NCI-H446 (cell line): Measurements from ENCODE around the gene CHRDL1.

Source experiments
- DNase-seq, 2 experiments: peaks; one replicate each; lab custom pipeline; 2025; lab: John Stamatoyannopoulos, UW

CHRDL1 gene

DNA sequence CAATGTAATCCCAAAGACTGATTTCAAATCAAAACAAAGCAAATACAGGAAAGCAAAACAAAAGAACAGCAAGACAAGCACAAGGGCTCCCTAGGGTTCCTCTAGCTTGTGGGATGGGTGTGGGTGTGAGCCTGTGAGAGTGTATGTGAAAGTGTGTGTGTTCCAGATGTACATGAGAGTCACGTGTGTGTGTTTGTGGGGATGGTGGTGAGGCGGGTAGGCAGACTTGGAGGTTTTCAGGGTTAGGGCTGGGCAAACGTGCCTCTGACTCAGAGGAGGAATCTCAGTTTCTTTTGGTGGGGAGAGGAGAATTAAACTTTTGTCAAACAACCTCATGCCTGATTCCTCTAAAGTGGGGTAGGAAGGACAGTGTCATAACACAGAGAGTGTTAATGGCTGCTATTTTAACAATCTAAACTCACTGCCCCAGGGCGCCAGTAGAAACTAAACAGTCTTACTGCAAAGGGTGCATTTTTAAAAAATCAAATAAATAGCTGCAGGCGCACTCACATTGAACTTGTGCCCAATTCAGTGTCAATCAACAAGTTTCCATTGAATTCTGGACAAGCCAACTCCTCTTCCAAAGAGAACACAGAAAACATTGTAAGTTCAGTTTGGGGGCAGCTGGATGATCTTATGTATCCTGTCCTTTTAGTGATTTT, 51.8 kb downstream of the CHRDL1 start:
- no peak for DNase-seq

DNA sequence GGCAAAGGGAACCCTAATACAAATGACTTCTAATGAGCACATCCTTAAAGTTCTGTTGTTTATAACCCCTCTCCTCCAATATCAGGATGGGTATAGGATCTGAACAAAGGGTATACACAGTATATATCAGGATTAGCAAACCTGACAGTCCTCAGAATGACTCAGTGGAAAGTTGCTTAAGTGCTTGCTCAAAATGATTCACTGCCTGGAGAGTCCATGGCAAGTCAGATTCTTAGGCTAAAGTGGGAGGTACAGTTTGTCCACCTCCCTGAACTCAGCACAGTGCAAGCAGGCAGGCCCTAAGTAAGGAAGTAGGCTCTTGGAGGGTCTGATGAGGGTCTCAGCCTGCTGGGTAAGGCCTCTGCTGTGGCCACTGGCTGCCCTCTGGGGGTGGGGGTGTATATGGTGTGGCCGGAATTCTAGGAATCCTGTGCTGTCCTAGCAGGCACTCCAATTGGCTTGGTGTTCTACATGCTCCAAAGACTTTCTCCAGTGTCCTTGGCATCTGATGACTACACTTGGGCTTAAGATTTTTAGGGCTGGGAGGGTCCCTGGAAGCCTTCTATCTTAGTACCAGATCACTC, 54.3 kb downstream of the CHRDL1 start:
- DNase-seq, result no peak

DNA sequence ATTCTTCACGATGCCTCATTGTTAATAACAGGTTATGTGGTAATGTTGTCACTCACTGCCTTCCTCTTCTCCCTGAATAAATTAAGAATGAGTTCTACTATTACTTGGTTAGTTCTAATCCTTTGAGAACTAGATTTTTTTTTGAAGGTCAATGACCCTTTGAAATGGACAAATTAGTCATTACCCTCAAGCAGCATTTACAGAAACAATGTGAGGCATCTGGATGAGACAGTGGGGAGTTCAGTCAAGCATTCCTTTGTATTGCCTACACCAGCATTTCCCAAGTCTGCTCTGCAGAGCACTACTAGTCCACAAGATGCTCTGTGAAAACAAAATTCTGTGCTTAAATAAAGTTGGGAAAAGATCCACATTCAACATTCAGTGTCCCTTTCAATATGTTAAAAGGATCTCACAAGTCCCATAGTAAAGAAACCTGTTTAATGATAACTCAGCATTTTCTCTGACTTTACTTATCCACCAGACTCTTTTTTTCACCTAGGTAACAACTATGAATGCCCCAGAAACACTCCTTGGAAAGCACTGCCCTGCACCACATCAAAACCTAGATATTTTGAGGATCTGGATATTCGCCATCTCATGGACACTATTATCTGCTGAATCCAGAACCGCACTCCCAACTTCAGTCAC, 60.6 kb downstream of the CHRDL1 start:
- DNase-seq, result no peak

DNA sequence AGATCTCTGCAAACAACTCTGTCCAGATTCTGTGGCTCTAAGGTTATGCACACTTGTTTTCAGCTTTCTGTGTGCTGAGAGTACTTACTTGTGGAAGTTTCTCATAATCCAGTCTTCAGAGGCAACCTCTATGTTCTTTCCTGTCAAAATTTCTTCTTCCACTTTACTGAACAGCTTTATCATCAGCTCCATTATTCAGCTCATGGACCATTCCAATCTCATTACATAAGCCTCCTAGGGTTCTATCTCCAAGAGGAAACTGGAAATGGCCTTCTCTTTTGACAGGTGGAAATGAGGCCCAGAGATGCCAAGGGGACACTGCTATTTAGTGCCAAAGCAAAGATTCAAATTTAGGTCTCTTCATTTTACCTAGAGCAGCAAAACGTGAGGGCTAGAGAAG, 61.3 kb downstream of the CHRDL1 start:
- no peak for DNase-seq

DNA sequence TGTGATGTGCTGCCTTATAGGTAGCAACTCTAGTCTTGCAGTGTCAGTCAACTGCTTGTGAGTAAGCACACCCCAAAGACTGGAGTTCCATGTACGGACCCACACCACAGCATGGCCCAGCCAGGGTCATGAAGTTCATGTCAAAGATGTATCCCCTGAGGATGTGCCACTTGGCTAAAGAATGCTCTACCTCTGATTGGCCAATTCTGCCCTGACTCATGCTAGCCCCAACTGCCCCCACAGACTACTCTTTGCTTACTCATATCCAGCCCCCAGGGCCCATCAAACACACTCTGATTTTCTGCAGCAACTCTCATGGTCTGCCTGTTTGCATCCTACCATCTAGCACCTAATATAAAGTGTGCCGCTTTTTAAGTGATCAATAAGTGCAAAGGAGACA, 62.5 kb downstream of the CHRDL1 start:
- no peak for DNase-seq

DNA sequence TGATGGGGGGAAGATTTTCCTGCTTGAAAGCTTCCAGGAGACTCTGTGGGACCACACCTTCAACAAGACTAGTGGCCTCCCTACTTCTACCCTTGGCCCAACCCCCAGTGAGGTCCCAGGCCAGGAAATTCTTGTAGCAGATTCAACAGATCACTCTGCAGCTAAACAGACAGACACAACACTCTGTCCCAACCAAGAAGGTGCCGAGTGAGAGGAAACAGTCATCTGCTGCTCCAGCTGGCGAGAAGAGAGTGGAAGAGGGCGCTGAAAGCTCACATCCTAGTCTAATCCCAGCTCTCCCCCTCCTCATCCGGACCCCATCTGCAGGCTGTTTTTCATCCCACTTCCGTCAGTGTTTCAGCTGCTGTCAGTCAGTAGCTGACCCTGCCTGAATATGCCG, 63.4 kb downstream of the CHRDL1 start:
- no peak for DNase-seq

DNA sequence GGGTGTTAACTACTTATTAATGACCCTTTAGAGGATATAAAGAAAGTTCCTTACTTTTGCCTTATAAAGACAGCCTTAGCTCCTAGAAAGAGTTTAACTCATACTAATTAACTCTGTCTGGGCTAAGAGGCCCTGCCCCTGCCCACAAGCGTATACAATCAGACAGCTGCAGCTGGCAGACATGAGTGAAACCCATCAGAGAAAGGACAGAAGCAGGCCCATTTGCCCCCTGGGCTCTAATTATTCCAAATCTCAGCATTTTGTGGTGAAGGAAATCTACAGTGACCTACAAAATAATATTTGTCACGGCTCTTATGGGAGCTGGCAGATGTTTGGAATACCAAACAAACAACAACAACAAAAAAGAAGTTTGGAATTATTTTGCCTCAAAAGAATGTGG, 71.8 kb downstream of the CHRDL1 start:
- DNase-seq, result no peak

DNA sequence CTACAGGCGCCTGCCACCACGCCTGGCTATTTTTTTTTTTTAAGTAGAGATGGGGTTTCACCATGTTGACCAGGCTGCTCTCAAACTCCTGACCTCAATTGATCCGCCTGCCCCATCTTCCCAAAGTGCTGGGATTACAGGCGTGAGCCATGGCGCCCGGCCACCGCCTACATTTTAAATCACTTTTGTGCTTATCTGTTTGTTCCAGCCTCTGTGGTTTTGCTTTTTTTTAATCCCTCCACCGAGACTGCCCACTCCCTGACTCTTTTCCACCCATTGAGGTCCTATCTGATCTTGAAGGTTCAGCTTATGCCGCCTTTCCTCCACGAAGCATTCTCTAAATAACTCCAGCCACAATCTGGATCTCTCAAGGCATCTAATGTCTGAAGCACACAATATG, 73.5 kb downstream of the CHRDL1 start:
- DNase-seq, result no peak

DNA sequence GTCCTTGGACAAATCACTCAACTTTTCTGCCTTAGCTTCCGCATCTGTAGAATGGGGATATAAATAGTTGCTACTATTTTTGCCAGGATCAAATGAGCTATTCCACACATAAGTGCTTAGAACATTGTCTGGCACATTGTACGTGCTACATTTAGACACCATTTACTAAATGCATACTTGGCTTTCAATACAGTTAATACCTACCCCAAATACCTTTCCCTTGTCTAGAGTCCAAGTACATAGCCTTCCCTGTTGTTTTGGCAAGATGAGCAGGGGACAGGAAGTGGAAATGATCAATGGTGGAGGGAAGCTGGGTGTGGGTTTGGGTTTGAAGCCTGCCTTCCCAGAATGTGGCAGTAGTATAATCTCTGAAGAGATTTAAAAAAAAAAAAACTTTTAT, 82.0 kb downstream of the CHRDL1 start:
- no peak for DNase-seq

DNA sequence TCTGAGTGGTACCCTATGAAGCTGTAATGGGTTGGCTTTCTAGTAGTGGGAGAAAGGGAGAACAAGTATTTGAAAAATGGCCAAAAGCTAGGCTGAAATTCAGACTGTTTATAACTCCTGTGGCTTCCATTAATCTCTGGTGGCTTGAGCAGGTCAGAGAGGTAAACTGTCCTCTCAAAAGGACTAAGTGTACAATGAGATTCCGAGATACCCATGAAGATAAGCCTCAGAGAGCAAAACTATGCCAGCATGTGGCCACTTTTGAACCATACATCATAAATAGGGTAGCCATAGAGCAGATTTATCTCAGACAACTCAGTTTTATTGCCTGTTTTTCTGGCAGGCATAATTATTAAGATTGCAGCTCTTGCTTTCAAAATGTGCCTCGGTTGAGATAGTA, 89.2 kb downstream of the CHRDL1 start:
- DNase-seq, result no peak

DNA sequence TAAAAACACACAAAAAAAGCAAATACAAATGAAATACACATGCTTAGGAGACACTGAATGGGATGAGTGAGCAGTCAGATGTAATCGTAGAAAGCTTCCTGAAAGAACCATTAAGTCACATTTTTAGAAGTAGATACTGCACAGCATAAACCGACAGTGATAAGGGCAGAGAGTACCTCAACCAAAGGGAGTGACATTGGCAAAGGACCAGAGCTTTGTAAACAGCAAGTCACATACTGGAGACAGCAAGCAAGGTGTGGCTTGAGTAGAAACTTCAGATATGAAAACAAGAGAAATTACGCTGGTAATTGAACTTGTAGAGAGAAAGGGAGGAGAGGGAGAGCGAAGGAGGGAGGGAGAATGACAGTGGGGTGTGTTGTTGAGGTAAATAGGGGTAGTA, 92.0 kb downstream of the CHRDL1 start:
- DNase-seq, result no peak

DNA sequence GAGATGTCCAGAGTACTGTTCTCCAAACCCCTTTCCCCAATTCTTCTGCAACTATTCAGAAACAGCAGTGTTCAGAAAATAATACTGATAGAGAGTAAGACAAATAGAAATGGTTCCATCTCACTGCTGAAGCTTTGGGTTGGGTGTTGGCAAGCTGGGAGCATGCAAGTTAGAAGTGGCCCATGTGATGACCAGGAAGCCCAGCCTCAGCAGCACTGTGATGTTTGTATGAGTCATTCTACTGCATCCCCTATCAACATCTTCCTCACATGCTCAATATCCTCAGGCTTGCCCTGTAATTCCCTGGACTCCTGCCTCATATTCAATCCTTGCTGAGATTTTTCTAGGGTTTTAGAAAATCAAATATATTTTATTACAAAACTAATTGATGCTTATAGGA, 96.5 kb downstream of the CHRDL1 start:
- no peak for DNase-seq

DNA sequence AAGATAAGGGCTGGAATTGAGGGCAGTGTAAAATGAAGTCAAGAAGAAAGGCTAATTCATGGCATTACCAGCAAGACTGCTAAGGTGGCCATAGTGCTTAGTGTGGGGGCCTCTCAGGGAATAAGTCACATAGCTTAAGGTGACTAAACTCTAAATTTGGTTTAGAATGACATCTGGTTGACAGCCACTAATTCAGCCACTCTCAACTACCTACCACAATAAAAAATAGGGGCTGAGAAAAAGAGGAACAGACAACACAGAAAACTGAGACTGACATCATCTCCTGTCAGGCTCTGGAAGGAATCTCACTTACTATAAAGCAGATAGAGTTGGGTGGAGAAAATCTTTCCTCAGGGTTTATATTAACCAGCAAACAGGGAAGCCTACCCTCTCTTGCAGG, 96.9 kb downstream of the CHRDL1 start:
- DNase-seq, result no peak

DNA sequence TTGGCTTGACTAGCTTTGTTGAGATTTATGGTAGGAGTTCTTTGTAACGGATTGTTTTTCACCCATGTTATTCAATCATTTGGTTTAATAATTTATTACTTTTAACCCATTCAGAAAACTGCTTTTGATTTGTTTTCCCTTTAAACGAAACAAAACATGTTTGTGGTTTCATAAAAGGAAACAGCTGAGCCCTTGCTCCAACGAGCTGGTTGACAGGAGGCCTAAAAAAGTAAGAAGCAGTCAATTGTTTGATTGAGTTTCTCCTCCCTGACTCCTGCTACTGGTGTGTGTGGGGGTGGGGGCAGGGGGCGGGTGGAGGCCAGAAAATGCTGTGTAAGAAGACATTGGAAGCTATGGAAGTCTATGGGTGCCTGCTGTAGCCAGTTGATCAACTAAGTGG, 102.8 kb downstream of the CHRDL1 start:
- no peak for DNase-seq

DNA sequence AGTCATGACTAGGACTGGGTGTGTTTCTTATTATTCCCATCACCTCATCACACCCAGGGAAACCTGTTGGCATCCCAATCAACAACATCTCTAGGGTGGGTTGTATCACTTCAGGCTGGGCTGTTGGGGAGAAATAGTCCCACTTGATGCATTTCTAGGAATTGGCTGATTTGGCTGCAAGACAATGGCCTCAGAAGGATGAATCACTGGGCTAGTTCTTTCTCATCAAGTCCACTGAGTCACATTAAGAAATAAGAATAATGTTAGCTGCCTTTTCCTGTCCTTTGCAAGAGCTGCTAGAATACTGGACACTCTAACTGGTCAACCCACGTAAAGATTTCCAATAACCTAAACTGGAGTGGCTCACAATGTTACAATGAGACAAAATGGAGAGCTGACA, 104.2 kb downstream of the CHRDL1 start:
- DNase-seq, result no peak

DNA sequence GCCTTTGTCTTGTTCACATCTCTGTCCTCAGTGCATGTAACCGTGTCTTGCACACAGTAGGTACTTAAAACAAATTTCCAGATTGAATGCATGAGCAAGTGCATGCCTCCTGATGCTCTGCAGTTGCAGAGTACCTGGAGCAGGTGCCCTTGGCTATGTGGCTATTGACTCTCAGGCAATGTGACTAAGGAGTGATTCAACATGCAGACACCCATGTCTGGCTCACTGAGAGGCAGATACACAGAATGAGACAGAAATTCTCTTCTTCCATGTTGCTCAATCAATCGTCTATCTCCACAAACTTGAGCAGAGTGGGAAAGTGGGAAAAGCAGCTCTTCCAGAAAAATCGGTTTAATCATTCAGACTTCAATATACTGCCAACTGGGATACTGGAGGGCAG, 111.0 kb downstream of the CHRDL1 start:
- no peak for DNase-seq

DNA sequence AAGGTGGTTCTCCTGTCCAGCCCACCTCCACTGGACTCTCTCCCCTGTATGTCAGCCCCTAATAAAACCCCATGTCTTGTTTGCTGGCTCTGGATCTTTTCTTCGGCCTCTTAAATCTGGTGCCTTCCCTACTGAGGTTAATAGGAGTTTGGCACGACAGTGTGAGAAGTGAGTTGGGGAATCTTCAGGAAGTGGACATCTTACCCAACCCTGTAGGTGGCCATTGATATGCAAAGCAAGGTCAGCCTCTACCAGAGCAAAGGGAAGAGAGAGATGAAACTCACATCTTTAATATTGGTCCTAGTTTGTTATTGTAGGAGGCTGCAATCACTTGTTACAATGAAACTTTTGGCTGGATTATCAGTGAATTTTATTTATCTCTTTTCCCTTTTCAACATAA, 111.7 kb downstream of the CHRDL1 start:
- DNase-seq, result no peak

DNA sequence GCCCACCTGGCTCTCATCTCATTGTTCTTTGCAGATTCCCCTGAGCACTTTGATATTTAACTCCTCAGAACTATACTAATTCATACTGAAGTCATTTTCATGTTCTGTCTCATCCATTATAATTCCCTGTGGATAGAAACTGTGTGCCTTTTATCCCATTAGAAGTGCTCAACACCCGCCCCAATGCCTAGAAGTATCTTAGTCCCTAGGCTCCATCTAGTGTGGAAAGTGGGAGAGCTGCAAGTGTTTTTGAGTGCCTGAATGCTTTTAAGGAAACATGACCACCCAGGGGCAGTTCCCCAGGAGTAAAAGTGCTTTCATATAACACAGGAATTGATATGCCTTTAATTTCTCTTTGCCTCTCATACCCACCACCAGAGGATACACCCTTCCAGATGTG, 117.0 kb downstream of the CHRDL1 start:
- no peak for DNase-seq

DNA sequence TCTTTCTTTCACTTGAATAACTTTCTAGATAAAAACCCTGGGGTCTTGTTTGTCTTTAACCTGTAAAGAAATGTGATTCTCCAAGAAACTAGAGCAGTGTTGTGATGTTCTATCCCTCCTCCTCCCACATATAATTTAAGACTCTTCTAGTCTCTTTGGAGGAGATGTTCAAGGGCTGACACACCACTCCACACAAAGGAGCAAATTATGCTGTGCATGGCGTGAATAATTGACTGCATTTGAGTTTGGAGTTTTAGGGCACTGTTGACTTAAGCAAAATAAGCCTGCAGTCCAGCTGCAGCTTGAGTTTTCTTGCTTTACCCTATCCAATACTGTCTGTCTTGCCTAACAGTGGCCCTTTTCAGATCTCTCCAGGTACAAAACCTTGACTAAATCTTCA, 119.7 kb downstream of the CHRDL1 start:
- no peak for DNase-seq

DNA sequence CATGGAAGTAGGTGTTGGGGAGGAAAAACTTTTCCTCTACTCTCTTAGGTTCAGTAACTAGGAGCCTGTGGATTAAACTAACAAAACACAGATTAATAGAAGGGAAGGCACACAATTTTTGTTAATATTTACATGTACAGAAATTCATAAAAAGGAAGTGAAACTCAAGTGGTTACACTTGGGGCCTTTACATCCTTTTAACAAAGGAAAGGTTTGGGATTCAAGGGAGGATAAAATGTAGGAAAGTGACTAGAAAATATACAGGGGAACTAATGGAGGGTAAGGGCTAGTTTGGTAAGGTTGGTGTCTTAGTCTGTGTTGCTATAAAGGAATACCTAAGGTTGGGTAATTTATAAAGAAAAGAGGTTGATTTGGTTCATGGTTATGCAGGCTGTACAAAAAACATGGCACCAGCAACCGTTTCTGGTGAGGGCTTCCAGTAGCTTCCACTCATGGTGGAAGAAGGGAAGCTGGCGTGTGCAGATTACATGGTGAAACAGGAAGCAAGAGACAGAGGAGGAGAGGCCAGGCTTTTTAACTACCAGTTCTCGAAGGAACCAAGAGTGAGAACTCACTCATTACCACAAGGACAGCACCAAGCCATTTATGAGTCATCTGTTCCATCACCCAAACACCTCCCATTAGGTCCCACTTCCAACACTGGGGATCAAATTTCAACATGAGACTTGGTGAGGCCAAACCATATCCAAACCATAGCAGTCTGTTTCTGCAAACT, 124.4 kb downstream of the CHRDL1 start:
- DNase-seq, result no peak

DNA sequence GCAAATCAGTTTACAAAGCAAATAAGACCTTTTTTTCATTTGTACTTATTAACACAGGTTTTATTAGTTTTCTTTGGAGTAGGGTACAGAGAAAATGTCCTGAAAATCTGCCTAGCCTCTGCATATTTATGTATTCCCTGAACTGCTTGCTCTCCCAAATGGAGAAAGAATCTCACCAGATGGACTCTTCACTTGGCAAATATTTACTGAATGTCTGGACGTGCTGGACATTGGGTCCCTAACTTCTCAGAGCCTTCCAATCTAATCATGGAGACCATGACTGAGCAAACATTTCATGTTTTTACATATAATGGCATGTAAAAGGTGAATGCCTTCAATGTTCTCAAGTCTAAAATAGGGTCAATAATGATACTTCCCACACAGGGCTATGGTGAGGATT, 126.0 kb downstream of the CHRDL1 start:
- DNase-seq, result no peak

DNA sequence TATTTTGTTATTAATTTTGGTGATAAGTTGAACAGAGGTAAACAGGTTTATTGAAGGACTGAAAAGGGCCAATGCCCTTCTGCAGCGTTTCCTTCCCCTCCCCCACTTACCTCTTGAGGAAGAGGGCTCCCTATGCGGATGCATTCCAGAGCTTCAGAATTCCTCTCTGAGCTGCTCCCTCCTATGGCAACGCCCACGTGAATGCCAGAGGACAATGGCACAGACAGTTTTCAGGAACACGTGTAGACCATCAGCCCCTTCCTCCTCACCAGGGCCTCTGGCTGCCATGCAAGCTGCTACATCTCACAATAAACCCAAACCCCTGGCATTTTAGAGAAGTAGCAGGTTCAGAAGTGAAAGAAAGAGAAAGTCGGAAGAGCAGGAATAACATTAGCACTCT, 127.9 kb downstream of the CHRDL1 start:
- DNase-seq, result no peak
